Esophagus muscularis mucosa (tissue), 4 donors: ENCODE measurements around the gene RPH3AL. TPM values are rescaled to one million over a fixed set of nuclear protein-coding genes. Genes with fewer than 3 reads are reported as not detected.

Experiments used
- DNase-seq: peaks from one replicate; pipeline ENCODE4 v3.0.0-alpha.2; 2017; ENCODE audit errors: extremely low spot score
- H3K27ac ChIP-seq, 4 donors: fragments of 200-600 bp; sonication (generic); replicated peaks in 1 of 4; 1 replicate in 3 of 4; 2 replicates in 1 of 4; pipeline ENCODE4 v1.5.1; 2016 to 2019; ENCODE audit warnings: mild to moderate bottlenecking in 1 of 4
- H3K27me3 ChIP-seq, 4 donors: fragments of 200-600 bp; sonication (generic); one replicate each; pipeline versions ENCODE4 v1.5.1 to v1.6.0; 2016 to 2019
- H3K36me3 ChIP-seq, 4 donors: fragments of 200-600 bp; sonication (generic); one replicate each; pipeline ENCODE4 v1.5.1; 2016 to 2019
- H3K4me1 ChIP-seq, 4 donors: fragments of 200-600 bp; sonication (generic); one replicate each; pipeline ENCODE4 v1.5.1; 2016 to 2019
- H3K4me3 ChIP-seq, 4 donors: fragments of 200-600 bp; sonication (generic); 1 replicate in 2 of 4; 2 replicates in 2 of 4; pipeline ENCODE4 v1.5.1; 2016 to 2019; ENCODE audit warnings: mild to moderate bottlenecking in 4 of 4, moderate library complexity in 1 of 4
- H3K9me3 ChIP-seq, 4 donors: fragments of 200-600 bp; sonication (generic); 1 replicate in 3 of 4; 2 replicates in 1 of 4; pipeline ENCODE4 v1.5.1; 2016 to 2019
- CTCF ChIP-seq, 3 experiments: fragments of 200-600 bp in 2 of 3; fragments of 450-650 bp in 1 of 3; sonication (generic) in 2 of 3; IDR thresholded peaks; one replicate each; pipeline ENCODE4 v1.5.1; 2017 to 2019; ENCODE audit warnings: antibody characterized with exemption in 3 of 3, mild to moderate bottlenecking in 2 of 3, moderate library complexity in 1 of 3
- EP300 ChIP-seq: sonication (generic); formaldehyde crosslinking; IDR thresholded peaks from one replicate; pipeline ENCODE4 v1.6.1; 2017; ENCODE audit warnings: antibody characterized with exemption
- POLR2A ChIP-seq: fragments of 450-650 bp; IDR thresholded peaks from one replicate; pipeline ENCODE4 v1.6.1; 2017; ENCODE audit warnings: antibody characterized with exemption, moderate library complexity, mild to moderate bottlenecking, low read depth
- POLR2AphosphoS5 ChIP-seq, 2 donors: sonication (generic); formaldehyde crosslinking; IDR thresholded peaks; one replicate each; pipeline ENCODE4 v1.6.1; 2017; ENCODE audit warnings: antibody characterized with exemption in 2 of 2
- WGBS: methylation state at CpG from one replicate; pipeline ENCODE4 v1.1.5; 2018; 5-methylcytosine and 5-hydroxymethylcytosine counted together
- intact Hi-C: fragments of 100-400 bp; cut with DNase I; formaldehyde crosslinking; loops from one replicate; pipeline ENCODE4 v1.15.1; 2023
- total RNA-seq, 4 donors: library from RNA; depleted of rRNA; stranded (reverse); fragments of >200 nt; gene quantifications; one replicate each; pipeline versions ENCODE4 v1.1.0 to v1.2.1, GENCODE V29; 2016

The RPH3AL gene
- total RNA-seq, 4 donors from 2014 or later = 8.7 to 21.0 (median 14.8) TPM

DNA sequence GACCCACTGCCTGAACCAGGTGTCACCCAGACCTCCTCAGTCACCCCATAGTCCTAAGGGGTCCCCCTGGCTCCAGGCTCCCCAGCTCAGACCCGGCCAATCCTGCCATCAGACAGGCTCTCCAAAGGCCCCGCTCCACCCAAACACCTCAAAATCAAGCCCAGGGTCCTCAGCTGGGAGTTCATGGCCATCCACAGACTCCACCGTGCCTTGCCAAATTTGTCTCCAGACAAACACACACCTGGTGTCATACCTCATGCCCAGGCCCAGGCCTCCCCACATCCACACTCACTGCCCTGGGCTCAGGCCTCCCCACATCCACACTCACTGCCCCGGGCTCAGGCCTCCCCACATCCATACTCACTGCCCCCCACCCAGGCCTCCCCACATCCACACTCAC lies 12.5 kb downstream of the RPH3AL start:
- peaks cover 3 to 17% (median 15%) of the 10 kb centered on the region in 4 donors for H3K4me1 ChIP-seq
- TF ChIP-seq CTCF (IDR thresholded peaks at IDR 0.05) = no peak
- no peak overlapping the region for H3K27ac ChIP-seq
- no peak overlapping the region for H3K4me3 ChIP-seq
- DNase-seq = no peak
- intact Hi-C loops = no loop called here
- H3K9me3 ChIP-seq = no peaks in the 10 kb centered on the region
- 100% methylated on average over 4 of the region's 4 CpGs for WGBS
- H3K36me3 ChIP-seq = no peaks in the 10 kb centered on the region
- peaks cover 0 to 42% (median 0%) of the 10 kb centered on the region in 4 donors for H3K27me3 ChIP-seq

DNA sequence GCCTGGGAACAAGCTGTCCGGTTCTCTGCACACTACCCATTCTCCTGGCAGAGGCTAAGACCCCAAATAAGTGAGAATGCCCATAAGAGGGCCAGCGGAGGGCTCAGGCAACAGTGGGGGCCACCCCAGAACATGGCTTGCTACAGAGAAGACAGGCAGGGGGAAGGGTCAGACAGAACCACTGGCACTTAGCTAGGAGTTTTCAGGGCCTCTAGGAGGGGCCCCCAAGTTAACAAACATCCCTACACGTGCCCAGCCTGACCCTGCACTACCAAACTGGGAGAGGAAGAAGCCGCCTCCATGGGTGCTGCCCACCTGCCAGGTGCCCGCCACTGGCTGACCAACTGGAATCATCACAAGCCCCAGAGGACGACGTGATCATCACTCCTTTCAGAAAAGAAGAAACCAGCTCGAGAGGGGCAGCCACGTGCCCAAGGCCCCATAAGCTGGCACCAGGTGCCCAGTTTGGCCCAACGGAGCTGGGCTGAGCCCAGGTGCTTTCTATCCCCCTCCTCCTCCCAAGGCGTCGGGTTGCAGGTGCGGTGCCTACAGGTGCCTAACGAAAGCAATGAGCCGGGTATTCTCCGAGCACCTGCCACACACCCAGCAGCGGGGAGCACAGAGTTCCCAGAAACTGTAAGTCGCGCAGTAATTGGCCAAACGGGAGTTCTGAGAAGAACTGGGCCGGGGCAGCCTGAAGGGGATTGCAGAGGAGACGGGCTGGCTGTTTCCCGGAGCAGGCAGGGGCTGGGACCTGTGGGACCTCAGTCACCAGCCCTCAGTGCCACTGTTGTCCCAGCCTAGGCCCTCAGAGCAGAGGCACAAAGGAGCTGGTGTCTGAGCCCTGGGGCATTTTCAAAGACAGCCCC lies 13.2 kb downstream of the RPH3AL start:
- intact Hi-C loops = no loop called here
- Histone ChIP-seq H3K27me3 (peaks cover 0 to 47% (median 0%) of the 10 kb centered on the region in 4 donors), H3K4me3 (no peak overlapping the region), H3K27ac (no peak overlapping the region), H3K4me1 (peaks cover 9 to 22% (median 21%) of the 10 kb centered on the region in 4 donors), H3K9me3 (no peaks in the 10 kb centered on the region), H3K36me3 (no peaks in the 10 kb centered on the region)
- 84% methylated on average over 4 of the region's 23 CpGs for WGBS
- DNase-seq = no peak
- TF ChIP-seq EP300 (no peak), CTCF (IDR thresholded peaks at IDR 0.05) (no peak)

GRCh38 chr17:338442-339192 lies 14.0 kb downstream of the RPH3AL start:
- Histone ChIP-seq H3K4me3 (no peak overlapping the region), H3K27ac (no peak overlapping the region), H3K9me3 (no peaks in the 10 kb centered on the region), H3K36me3 (no peaks in the 10 kb centered on the region), H3K4me1 (peaks cover 14 to 30% (median 29%) of the 10 kb centered on the region in 4 donors), H3K27me3 (peaks cover 0 to 47% (median 0%) of the 10 kb centered on the region in 4 donors)
- no peak for TF ChIP-seq EP300
- no peak for TF ChIP-seq POLR2AphosphoS5 (IDR thresholded peaks at IDR 0.05)
- no peak for TF ChIP-seq POLR2A
- TF ChIP-seq CTCF (IDR thresholded peaks at IDR 0.05) = no peak
- DNase-seq = no peak
- 95% methylated on average over 17 of the region's 19 CpGs for WGBS
- intact Hi-C loops = no loop called here

GRCh38 chr17:337866-338265 lies 14.7 kb downstream of the RPH3AL start:
- no peak for DNase-seq

More at GRCh38 chr17:337866-338265, 14.7 kb downstream of the RPH3AL start:
- H3K9me3 ChIP-seq = no peaks in the 10 kb centered on the region
- no peak overlapping the region for H3K4me3 ChIP-seq
- TF ChIP-seq EP300 (no peak), POLR2AphosphoS5 (IDR thresholded peaks at IDR 0.05) (no peak), POLR2A (no peak), CTCF (IDR thresholded peaks at IDR 0.05) (no peak)
- H3K27ac ChIP-seq = no peak overlapping the region
- 96% methylated on average over 7 of the region's 7 CpGs for WGBS
- peaks cover 0 to 47% (median 0%) of the 10 kb centered on the region in 4 donors for H3K27me3 ChIP-seq
- no peaks in the 10 kb centered on the region for H3K36me3 ChIP-seq
- intact Hi-C loops = no loop called here
- peaks cover 16 to 37% (median 36%) of the 10 kb centered on the region in 4 donors for H3K4me1 ChIP-seq
